Subcutaneous adipose tissue (tissue), 4 donors: Measurements from ENCODE around the gene PSORS1C2. TPM values are rescaled to one million over a fixed set of nuclear protein-coding genes. Genes with fewer than 3 reads are reported as not detected.

Source experiments
- small RNA-seq: library from RNA; depleted of rRNA; stranded (forward); fragments of <200 nt; gene quantifications from one replicate; pipeline ENCODE3, GENCODE V24; 2016
- total RNA-seq, 4 donors: library from RNA; depleted of rRNA; stranded (reverse); fragments of >200 nt; gene quantifications; one replicate each; pipeline ENCODE4 v1.1.0, GENCODE V29; 2016

PSORS1C2 gene
- total RNA-seq, 4 donors from 2014 or later: not detected

Small RNAs within 50 kb of the gene (small RNA-seq; reads per million reads assigned to genes)
- gene POLR2LP1: not detected

Other genes starting within 250 kb of the PSORS1C2 start
- 10 to 100 TPM in 1 of 4 donors, 1 to 10 TPM in 3; 7.3 to 19.2 (median 8.3) TPM for gene GTF2H4, start 230.9 kb downstream of the PSORS1C2 start, total RNA-seq
- 10 to 100 TPM in 2 of 4 donors, 1 to 10 TPM in 2; 9.1 to 40.3 (median 10.8) TPM for gene VARS2, start 224.8 kb downstream of the PSORS1C2 start, total RNA-seq
- gene SFTA2, start 206.9 kb downstream of the PSORS1C2 start, total RNA-seq: not detected
- not detected for gene MUCL3, start 198.1 kb downstream of the PSORS1C2 start, total RNA-seq
- not detected for gene MUC21, start 155.3 kb downstream of the PSORS1C2 start, total RNA-seq
- not detected for gene MUC22, start 128.6 kb downstream of the PSORS1C2 start, total RNA-seq
- not detected for gene C6orf15, start 26.5 kb downstream of the PSORS1C2 start, total RNA-seq
- under 1 TPM; 0.33 to 0.94 (median 0.50) TPM for gene PSORS1C1, start 24.3 kb downstream of the PSORS1C2 start, total RNA-seq
- gene CDSN, start 18.6 kb downstream of the PSORS1C2 start, total RNA-seq: not detected
- gene CCHCR1, start 18.7 kb upstream of the PSORS1C2 start, total RNA-seq: 10 to 100 TPM in 2 of 4 donors, 1 to 10 TPM in 2; 2.4 to 26.2 (median 9.8) TPM
- 1 to 10 TPM; 1.1 to 4.9 (median 3.6) TPM for gene TCF19, start 19.5 kb upstream of the PSORS1C2 start, total RNA-seq
- gene POU5F1, start 31.6 kb upstream of the PSORS1C2 start, total RNA-seq: 1 to 10 TPM in 1 of 4 donors, under 1 TPM in 1, not detected in 2; 0.17 to 5.5 TPM
- 100 to 1,000 TPM; 103 to 691 (median 453) TPM for gene HLA-C, start 133.0 kb upstream of the PSORS1C2 start, total RNA-seq
- gene HLA-B, start 218.1 kb upstream of the PSORS1C2 start, total RNA-seq: 1,000 to 10,000 TPM in 2 of 4 donors, 100 to 1,000 TPM in 2; 568 to 1,906 (median 1,383) TPM